ENCODE data around the gene PHKG1.
"Not testable (repeated sequence)": the region's sequence is repeated elsewhere in the genome, so short reads cannot be mapped to it uniquely, and the experiment has no call there.

DNA sequence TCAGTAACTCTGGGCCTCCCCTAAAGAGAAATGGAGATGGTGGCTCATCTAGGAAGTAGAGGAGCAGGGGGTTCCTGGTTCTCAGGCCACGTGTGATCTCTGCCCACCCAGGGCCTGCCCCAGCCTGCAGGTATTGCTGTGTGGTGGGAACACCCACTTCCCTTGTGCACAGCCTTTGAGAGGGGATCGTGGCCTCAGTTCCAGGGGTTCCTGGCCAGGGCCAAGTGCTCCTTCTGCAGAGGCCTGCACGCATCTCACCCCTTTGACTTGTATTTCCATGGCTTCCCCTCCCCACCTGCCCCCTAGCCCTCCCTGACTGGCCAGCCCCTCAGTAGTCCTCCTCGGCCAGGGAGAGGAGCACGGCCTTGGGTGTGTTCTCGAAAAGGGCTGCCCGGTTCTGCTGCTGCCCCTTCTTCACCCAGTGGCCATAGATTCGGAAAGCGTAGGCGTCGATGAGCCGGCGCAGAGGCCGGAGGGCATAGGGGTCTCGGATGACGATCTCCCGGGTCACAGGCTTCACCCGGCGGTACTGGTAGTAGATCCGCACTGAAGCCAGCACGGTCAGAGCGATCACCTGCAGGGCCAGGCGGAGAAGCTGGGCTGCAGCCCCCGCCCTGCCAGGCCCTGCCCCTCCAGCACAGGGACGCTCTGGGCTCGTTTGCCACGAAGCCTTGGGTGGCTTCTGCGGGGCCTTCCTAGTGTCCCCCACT lies 11.9 kb downstream of the PHKG1 start:
- TF ChIP-seq POLR2AphosphoS5, EP300 (IDR thresholded peaks at IDR 0.05): not testable (repeated sequence)
